ENCODE data around the gene TCTN2.

Gene TCTN2

GRCh38 chr12:123705935-123706334 is 35.0 kb downstream of the TCTN2 start:
- ATAC-seq (ENCODE audit: low read depth) (no peak), DNase-seq (ENCODE audit: low spot score) (peak; percentile 3)
- TF ChIP-seq CTCF (IDR thresholded peaks at IDR 0.05; ENCODE audit: poor library complexity, severe bottlenecking) = no peak
- no peaks in the 10 kb centered on the region for H3K27me3 ChIP-seq (ENCODE audit: insufficient read depth, poor library complexity, severe bottlenecking)
- no peaks in the 10 kb centered on the region for H3K9me3 ChIP-seq (ENCODE audit: severe bottlenecking)
- peaks cover 10% of the 10 kb centered on the region for H3K36me3 ChIP-seq (ENCODE audit: low read depth)
- no peaks in the 10 kb centered on the region for H3K4me1 ChIP-seq (ENCODE audit: insufficient read depth, poor library complexity, severe bottlenecking)
- no peak overlapping the region for H3K4me3 ChIP-seq (ENCODE audit: severe bottlenecking)
- no peak overlapping the region for H3K27ac ChIP-seq (ENCODE audit: poor library complexity, severe bottlenecking)

GRCh38 chr12:123707466-123707865 is 36.6 kb downstream of the TCTN2 start:
- no peaks in the 10 kb centered on the region for H3K27me3 ChIP-seq (ENCODE audit: insufficient read depth, poor library complexity, severe bottlenecking)
- no peak for ATAC-seq (ENCODE audit: low read depth)
- no peak for TF ChIP-seq CTCF (IDR thresholded peaks at IDR 0.05; ENCODE audit: poor library complexity, severe bottlenecking)
- H3K4me3 ChIP-seq (ENCODE audit: severe bottlenecking) = no peak overlapping the region
- no peak overlapping the region for H3K27ac ChIP-seq (ENCODE audit: poor library complexity, severe bottlenecking)
- peak; percentile 4 for DNase-seq (ENCODE audit: low spot score)
- H3K4me1 ChIP-seq (ENCODE audit: insufficient read depth, poor library complexity, severe bottlenecking) = no peaks in the 10 kb centered on the region
- H3K36me3 ChIP-seq (ENCODE audit: low read depth) = peaks cover 8% of the 10 kb centered on the region
- no peaks in the 10 kb centered on the region for H3K9me3 ChIP-seq (ENCODE audit: severe bottlenecking)

- H3K4me1 ChIP-seq (ENCODE audit: insufficient read depth, poor library complexity, severe bottlenecking) = peaks cover 4% of the 10 kb centered on the region
- DNase-seq (ENCODE audit: low spot score) (no peak), ATAC-seq (ENCODE audit: low read depth) (peak; percentile 6; the same call in 1 of the 3 replicates)
- peak overlapping the region; percentile 86 for H3K4me3 ChIP-seq (ENCODE audit: severe bottlenecking)
- peak overlapping the region; percentile 23 for H3K27ac ChIP-seq (ENCODE audit: poor library complexity, severe bottlenecking)
- no peaks in the 10 kb centered on the region for H3K9me3 ChIP-seq (ENCODE audit: severe bottlenecking)
- no peak for TF ChIP-seq CTCF (IDR thresholded peaks at IDR 0.05; ENCODE audit: poor library complexity, severe bottlenecking)
- H3K27me3 ChIP-seq (ENCODE audit: insufficient read depth, poor library complexity, severe bottlenecking) = no peaks in the 10 kb centered on the region
- no peaks in the 10 kb centered on the region for H3K36me3 ChIP-seq (ENCODE audit: low read depth)
Measured at GRCh38 chr12:123712780-123713319, 41.9 kb downstream of the TCTN2 start.

- 0 out of 2 replicates have a peak, but pooled peaks cover under 1% of the 10 kb centered on the region for H3K36me3 ChIP-seq (ENCODE audit: low read depth)
- no peaks in the 10 kb centered on the region for H3K9me3 ChIP-seq (ENCODE audit: severe bottlenecking)
- no peak overlapping the region for H3K27ac ChIP-seq (ENCODE audit: poor library complexity, severe bottlenecking)
- no peak for TF ChIP-seq CTCF (IDR thresholded peaks at IDR 0.05; ENCODE audit: poor library complexity, severe bottlenecking)
- peak overlapping the region; percentile 86 for H3K4me3 ChIP-seq (ENCODE audit: severe bottlenecking)
- peaks cover 4% of the 10 kb centered on the region for H3K4me1 ChIP-seq (ENCODE audit: insufficient read depth, poor library complexity, severe bottlenecking)
- ATAC-seq (ENCODE audit: low read depth) (0 out of 3 replicates have a peak, but pooled peaks have one; percentile 9), DNase-seq (ENCODE audit: low spot score) (no peak)
- H3K27me3 ChIP-seq (ENCODE audit: insufficient read depth, poor library complexity, severe bottlenecking) = no peaks in the 10 kb centered on the region
Measured at GRCh38 chr12:123713398-123713797, 42.5 kb downstream of the TCTN2 start.

GRCh38 chr12:123713823-123714585 is 43.1 kb downstream of the TCTN2 start:
- H3K27me3 ChIP-seq (ENCODE audit: insufficient read depth, poor library complexity, severe bottlenecking) = no peaks in the 10 kb centered on the region
- H3K27ac ChIP-seq (ENCODE audit: poor library complexity, severe bottlenecking) = no peak overlapping the region
- peaks cover 4% of the 10 kb centered on the region for H3K4me1 ChIP-seq (ENCODE audit: insufficient read depth, poor library complexity, severe bottlenecking)
- H3K4me3 ChIP-seq (ENCODE audit: severe bottlenecking) = peak overlapping the region; percentile 86
- no peaks in the 10 kb centered on the region for H3K9me3 ChIP-seq (ENCODE audit: severe bottlenecking)
- 0 out of 2 replicates have a peak, but pooled peaks cover 7% of the 10 kb centered on the region for H3K36me3 ChIP-seq (ENCODE audit: low read depth)
- no peak for DNase-seq (ENCODE audit: low spot score)
- no peak for TF ChIP-seq CTCF (IDR thresholded peaks at IDR 0.05; ENCODE audit: poor library complexity, severe bottlenecking)
- ATAC-seq (ENCODE audit: low read depth) = no peak

Measured in RWPE2 (cell line).